ENCODE measurements around the gene SHISA7.

- TF ChIP-seq, protein P1, sequence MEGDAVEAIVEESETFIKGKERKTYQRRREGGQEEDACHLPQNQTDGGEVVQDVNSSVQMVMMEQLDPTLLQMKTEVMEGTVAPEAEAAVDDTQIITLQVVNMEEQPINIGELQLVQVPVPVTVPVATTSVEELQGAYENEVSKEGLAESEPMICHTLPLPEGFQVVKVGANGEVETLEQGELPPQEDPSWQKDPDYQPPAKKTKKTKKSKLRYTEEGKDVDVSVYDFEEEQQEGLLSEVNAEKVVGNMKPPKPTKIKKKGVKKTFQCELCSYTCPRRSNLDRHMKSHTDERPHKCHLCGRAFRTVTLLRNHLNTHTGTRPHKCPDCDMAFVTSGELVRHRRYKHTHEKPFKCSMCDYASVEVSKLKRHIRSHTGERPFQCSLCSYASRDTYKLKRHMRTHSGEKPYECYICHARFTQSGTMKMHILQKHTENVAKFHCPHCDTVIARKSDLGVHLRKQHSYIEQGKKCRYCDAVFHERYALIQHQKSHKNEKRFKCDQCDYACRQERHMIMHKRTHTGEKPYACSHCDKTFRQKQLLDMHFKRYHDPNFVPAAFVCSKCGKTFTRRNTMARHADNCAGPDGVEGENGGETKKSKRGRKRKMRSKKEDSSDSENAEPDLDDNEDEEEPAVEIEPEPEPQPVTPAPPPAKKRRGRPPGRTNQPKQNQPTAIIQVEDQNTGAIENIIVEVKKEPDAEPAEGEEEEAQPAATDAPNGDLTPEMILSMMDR (IDR thresholded peaks at IDR 0.05; ENCODE audit: low read depth, low read length), result no peak
- TF ChIP-seq, protein P2, sequence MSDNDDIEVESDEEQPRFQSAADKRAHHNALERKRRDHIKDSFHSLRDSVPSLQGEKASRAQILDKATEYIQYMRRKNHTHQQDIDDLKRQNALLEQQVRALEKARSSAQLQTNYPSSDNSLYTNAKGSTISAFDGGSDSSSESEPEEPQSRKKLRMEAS (IDR thresholded peaks at IDR 0.05; ENCODE audit: low read depth, low read length), result no peak
- TF ChIP-seq POLR2A (IDR thresholded peaks at IDR 0.05; ENCODE audit: extremely low read depth, insufficient read length) (no peak), MYC (IDR thresholded peaks at IDR 0.05; ENCODE audit: low read depth, low read length) (no peak)
Observed at GRCh38 chr19:55443824-55444480, 852 bp upstream of the SHISA7 start.
